Activated CD8-positive, alpha-beta memory T cell treated with anti-CD3 and anti-CD28 coated beads, Interleukin-2, amount 50 U/mL, for 1 hour (primary cell): Measurements from ENCODE around the gene EIF5A.

Source experiments
- DNase-seq: peaks from one replicate; pipeline ENCODE4 v3.0.0-alpha.2; 2020; ENCODE audit errors: extremely low read depth

The EIF5A gene

DNA sequence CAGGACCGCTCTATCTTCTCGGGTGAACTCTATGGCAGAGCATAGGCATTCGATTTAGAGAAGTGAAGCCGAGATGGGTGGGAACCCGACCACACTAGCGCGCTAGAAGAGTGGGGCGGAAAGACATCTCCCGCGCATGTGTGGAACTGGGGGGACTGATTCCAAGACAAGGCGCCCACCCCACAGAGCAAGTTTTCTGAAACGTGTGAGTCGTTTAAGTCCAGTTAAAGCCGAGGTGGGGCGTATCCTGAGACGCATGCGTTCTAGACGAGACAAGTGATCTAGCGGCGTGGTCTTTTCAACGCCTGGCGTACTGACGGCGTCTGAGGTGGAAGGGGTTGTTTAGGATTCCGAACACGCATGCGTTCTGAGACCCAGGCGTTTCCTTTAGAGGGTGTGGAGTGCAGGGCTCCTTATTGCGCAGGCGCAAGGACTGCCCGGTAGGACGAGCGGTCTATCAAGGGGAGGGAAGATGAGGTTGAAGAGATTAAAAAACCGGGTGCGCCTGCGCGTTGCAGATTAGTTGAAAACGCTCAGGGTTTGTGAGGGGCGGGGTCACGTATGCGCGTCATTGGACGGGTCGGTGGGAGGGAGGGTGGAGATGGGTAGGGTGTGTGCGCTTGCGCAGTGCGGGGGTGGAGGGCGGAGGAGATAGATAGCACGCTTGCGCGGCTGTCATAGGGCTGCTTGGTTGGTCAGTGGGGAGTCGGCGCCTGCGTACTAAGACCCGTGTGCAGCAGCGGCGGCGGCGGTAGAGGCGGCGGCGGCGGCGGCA, at the start of gene EIF5A:
TSS of gene EIF5A (plus strand) at position 718 of the 775 bp plus-strand sequence. CDS start 2,008 bp downstream, outside the sequence.
- DNase-seq, result peak; percentile 100

DNA sequence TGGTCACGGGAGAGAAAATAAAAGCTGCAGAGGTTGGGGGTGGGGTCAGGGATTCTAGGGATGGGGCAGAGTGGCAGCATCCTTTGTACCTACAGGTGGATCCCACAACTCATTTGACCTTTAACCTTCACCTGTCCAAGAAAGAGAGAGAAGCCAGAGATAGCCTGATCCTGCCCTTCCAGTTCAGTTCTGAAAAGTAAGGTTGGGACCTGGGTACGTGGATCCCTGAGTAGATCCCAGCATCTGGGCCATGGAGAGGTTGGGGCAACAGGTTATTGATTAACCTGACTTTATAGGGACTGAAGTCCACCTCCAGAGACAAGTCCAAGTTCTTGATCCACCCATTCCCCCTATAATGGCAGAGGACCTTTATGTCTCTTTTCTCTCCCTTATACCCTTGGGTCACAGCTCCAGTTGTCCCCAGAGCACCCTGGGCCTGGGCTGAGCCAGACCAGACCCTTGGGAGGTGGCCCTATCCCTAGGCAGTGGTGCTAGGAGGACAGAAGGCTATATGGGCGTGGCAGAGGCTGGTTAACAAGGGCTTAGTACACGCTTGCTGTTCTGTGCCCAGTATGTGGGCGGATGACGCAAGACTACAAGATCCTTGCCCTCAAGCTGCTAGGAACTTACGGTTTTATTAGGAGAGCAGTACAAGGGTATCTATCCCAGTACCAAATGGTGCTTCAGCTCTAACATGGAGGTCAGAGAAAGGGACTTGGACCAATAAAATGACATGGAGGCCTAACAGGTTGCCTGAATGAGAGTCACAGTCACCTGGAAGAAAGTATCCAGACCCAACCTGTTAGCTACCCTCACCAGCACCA, 48.5 kb upstream of the EIF5A start:
- no peak for DNase-seq

DNA sequence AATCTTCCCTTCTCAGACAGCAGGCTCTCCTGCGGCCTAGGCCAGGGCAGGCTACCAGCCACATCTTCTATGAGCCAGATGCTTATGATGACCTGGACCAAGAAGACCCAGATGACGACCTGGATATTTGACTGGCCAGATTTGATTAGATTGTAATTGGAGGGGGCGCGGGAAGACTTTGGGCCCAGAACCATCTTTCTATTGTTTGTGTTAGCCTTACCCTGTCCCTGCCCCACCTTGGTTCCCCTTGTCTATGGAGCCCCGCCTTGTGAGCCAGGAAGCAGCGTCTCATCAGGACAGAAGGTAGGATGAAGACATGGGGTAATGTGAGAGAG, 47.9 kb upstream of the EIF5A start:
- no peak for DNase-seq

DNA sequence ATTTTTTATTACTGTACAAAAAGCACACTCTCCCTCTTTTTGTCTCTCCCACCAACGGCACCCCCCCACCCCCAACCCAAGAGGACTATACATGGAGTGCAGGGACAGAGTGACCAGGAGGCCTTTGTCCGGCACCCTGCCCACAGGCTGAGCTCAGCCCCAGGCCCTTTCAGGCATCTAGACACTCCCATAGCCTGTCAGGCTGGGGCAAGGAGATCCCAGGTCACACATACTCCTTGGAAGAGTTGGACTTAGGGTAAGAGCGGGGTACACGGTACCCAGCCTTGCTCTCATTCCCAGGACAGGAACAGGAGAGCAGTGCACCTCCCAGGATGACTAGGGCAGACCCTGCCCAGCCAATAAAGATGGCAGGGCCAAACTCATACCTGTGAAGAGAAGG, 47.3 kb upstream of the EIF5A start:
- DNase-seq, result no peak

DNA sequence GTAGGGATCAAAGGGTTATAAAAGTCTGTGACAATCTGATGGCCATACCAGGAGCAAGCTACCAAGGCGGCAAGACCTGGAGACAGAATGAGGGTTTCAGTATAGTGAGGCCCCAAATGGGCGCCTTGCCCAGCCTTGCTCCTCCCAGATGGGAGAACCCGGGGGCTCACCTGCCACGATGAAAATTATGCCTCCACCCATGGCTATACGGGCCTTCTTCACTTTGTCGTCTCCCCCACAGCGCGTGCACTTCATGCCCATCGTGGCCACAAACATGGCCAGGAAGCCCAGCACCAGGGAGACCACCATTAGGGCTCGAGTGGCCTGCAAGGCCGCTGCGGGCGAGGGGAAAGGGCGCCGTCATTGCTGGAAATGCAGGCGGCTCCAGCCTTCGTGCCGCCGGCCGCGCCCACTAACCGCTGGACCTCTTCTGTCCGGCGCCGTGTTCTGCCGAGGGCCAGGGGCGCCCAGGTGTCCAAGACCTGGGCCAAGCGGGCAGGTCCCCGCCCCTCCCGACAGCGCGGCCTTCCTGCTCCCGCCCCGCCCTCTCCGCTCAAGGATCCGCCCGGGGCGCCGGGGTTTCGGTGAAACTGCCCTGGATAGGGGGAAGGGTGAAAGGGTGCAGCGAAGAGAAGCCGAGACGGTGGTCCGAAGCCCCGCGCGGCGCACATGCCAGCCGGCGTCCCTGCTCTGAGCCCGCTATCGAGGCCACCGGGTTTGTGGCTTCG, 46.6 kb upstream of the EIF5A start:
- no peak for DNase-seq

DNA sequence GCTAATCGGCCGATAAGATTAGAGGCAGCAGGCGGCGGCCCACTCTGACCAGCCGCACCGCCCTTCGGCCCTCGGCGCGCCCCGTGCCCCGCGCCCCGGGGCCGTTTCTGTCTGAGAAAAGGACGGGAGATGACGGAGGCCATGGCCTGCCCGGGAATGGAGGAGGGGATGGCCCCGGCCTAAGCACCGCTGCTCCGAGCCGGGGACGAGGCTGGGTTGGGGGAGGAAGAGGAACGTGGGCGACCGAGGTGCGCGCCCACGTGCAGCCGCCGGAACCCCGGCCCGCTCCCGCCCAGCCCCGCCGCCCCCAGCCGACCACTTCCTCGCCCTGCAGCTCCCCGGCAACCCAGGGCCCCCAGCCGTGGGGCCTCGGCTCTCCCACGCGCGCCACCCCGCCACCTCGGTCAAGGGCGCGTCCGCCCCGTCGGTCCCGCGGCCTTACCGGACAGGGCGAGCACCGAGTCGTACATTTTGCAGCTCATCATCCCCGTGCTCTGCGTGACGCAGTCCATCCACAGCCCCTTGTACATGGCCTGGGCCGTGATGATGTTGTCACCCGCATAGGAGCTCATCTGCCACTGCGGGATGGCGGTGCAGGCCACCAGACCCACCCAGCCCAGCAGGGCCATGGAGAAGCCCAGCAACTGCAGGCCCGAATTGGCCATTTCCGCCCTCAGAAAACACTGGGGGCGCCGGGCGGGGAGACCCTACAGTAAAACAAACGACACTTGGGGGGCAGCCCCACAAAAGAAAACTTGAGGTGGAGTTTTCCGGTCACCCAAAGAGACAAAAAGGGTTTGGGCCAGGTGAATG, 45.8 kb upstream of the EIF5A start:
- no peak for DNase-seq

DNA sequence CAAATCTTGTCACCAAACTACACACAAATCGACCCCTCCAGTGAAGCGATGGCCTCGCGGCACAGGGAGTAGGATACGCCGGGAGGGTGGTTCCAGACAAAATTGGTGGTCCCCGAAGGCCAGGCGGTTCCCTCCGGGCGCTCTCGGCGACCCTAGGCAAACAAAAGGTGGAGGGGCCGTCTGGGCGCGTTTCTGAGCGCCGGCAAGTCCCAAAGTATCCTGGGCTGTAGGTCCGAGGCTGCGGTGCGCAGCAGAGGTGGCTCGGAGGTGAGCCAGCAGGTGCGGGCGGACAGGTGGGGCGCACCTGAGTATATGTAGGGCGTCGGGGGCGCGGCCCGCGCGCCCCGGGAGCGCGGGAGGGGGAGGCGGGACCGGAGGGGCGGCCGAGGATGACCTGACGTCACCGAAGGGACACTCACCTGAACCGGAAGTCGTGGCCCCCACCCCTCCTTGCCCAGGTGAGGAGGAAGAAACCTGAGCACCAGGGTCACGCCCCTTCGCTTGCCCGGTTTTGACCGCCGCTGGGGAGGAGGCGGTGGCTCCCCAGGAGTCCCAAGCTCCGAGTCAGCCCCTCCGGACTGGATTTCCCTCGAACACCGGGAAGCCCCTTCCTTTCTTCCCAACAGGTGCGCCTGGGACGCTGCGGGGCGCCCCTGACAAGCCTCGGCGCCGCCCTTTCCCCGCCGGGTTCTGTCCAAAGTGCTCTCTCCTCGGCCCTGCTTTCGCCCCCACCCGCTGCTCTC, 45.1 kb upstream of the EIF5A start, which contains the start of gene CLDN7:
TSS of gene CLDN7 (minus strand) at position 287 of the 743 bp plus-strand sequence. CDS start 435 bp downstream, outside the sequence.
- DNase-seq, result no peak

DNA sequence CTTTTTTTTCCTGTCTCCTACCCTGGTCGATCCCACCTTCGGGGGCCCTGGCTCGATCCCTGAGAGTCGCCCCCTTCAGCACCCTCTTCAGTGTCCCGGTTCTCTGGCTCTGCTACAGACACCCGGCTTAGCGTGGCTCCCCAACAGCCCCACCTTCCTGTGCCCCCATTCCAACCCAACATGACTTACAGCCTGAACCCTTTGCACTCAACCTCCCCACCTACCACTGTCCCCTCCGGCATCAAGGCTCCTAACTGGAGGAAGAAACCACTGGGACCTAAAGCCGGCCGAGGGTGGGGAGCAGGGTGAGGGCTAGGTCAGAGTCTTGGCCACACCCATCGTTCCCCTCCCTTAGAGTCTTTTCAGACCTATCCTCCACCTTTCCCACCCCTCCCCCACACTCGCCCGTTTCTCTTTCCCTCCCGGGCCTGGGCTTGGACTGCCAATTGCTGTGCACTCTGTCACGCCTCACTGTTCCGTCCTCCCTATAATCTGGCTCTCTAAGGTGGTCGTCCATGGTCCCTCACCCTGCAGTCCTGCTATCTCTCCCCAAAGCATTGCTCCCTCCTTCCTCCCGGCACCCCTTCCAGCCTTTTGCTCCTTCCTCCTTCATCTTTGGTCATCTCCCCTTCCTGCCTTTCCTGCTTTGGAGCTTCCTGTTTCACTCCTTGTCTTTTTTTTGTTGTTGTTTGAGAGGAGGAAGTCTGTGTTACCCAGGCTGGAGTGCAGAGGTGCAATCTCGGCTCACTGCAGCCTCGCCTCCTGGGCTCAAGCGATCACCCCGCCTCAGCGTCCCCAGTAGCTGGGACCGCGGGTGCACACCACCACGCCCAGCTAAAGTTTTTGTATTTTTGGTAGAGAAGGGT, 44.3 kb upstream of the EIF5A start:
- no peak for DNase-seq

DNA sequence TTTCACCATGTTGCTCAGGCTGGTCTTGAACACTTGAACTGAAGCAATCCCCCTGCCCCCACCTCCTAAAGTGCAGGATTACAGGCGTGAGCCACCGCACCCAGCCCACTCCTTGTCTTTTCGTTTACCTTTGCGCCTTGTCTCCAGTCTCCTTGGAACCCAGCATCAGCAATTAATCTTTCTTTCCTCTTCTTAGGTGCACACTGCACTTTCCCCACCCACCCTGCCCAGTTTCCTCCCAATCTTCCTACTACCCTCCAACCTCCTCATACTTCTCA, 43.7 kb upstream of the EIF5A start:
- DNase-seq, result no peak

DNA sequence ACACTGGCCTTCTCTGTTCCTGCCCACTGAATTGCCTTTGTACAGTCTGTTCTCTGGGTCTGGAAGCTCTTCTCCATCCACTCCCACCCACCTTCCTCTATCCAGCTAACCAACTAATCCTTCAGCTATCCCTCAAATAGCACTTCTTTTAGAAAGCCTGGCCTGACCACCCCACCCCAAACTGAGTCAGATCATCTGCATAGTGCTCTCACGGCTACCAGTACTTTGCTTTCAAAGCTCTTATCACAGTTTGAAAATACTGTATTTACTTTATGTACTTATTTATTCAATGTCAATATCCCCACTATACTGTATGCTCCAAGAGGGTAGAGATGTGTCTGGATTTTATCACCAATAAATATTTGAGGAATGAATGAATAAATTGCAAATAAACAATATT, 40.6 kb upstream of the EIF5A start:
- no peak for DNase-seq

DNA sequence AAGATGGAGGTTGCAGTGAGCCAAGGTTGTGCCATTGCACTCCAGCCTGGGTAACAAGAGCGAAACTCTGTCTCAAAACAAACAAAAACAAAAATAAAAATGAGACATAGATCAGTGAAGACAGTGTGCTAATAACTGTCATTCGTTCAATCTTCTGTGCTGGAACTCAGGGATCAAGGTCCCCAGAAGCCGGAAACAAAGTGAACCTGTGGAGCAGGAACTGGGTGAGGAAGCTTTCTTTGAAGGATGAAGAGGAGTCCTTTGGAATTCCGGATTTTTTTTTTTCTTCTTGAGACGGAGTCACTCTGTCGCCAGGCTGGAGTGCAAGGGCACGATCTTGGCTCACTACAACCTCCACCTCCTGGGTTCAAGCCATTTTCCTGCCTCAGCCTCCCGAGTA, 28.0 kb upstream of the EIF5A start:
- DNase-seq, result no peak

DNA sequence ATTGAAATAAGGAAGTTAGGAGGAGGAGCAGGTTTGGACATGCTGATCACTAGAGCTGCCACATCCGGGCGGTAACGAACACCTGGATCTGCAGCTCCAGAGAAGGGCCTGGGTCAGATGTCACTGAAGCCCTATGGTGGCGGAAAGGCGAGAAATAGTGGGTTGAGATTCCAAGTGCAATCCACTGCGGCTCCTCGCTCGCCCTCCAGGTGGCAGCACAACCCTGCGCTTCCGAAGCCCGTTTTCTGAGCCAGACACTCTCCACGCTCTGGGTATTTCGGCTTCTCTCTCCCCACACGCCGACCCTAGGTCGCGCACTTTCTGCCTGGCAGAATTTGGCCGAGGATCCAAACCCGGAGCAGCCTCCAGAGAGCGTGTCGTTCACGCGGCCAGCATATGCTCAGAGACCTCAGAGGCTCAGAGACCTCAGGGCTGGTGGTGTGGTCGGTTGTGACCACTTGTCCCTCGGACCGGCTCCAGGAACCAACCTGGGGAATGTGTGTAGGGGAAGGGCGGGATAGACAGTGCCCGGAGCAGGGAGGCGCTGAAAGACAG, 26.8 kb upstream of the EIF5A start:
- DNase-seq, result peak; percentile 58

DNA sequence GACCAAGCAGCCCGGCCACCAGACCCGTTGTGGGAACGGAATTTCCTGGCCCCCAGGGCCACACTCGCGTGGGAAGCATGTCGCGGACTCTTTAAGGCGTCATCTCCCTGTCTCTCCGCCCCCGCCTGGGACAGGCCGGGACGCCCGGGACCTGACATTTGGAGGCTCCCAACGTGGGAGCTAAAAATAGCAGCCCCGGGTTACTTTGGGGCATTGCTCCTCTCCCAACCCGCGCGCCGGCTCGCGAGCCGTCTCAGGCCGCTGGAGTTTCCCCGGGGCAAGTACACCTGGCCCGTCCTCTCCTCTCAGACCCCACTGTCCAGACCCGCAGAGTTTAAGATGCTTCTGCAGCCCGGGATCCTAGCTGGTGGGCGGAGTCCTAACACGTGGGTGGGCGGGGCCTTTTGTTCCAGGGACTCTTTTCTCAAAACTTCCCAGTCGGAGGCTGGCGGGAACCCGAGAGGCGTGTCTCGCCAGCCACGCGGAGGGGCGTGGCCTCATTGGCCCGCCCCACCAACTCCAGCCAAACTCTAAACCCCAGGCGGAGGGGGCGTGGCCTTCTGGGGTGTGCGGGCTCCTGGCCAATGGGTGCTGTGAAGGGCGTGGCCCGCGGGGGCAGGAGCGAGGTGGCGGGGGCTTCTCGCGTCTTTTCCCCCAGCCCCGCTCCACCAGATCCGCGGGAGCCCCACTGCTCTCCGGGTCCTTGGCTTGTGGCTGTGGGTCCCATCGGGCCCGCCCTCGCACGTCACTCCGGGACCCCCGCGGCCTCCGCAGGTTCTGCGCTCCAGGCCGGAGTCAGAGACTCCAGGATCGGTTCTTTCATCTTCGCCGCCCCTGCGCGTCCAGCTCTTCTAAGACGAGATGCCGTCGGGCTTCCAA, 26.1 kb upstream of the EIF5A start, which contains the start of gene SLC2A4:
TSS of gene SLC2A4 (plus strand) at position 645 of the 879 bp plus-strand sequence. CDS start at position 862, 217 bp downstream.
- DNase-seq, result peak; percentile 51

DNA sequence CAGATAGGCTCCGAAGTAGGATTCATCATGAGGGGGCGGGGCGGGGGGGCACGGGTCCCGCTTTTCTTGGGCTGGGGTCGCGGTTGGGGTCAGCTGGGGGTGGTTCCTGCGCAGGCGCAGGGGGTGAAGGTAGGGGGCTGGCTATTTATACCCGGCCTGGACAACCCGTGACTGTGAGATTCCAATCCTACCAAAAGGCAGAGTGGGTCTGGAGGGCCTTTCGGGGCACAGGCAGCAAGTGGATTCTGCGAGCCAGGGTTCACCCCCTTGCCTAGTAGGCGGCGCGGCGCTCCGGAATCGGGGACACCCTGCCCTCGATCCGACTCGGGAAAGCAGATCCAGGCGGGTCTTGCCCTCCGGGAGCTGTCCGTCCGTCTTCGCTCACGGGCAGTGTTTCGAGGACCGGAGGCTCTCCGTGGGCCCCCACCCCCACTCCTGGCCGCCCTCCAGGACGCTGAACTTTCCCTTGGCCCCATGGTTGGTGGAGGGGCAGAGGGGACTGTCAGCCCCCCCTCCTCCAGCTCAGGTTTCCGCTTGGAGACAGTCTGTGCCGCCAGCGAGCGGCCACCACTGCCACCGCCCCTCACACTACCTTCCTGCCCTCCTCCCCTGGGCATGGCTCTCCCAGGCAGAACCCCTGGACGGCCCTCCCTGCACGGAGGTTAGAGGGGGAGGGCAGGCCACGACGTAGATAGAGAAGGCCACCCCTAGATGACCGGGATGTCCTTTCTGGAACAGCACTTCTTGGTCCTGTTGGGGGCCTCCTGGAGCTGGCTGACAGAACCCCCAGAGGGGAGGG, 25.3 kb upstream of the EIF5A start:
- DNase-seq, result no peak

DNA sequence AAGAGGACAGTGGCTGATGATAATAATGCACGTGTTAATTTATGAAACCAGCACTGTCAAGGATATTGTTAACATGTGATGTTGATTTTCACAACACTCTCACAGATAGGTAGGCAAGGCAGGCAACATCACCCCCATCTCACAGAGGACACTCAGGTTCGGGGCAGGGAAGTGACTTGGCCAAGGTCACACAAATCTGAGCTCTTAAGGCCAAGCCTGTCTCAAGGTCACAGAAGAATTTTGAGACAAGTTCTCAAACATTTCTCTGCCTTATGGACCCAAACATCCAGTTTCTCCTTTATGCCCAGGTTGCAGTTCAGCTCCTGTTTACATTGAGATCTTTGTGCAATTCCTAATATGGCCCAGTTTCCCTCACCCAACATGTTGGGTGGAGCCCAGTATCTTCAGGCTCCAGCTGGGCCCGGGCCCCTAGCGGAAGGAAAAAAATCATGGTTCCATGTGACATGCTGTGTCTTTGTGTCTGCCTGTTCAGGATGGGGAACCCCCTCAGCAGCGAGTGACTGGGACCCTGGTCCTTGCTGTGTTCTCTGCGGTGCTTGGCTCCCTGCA, 24.6 kb upstream of the EIF5A start:
- DNase-seq, result no peak

DNA sequence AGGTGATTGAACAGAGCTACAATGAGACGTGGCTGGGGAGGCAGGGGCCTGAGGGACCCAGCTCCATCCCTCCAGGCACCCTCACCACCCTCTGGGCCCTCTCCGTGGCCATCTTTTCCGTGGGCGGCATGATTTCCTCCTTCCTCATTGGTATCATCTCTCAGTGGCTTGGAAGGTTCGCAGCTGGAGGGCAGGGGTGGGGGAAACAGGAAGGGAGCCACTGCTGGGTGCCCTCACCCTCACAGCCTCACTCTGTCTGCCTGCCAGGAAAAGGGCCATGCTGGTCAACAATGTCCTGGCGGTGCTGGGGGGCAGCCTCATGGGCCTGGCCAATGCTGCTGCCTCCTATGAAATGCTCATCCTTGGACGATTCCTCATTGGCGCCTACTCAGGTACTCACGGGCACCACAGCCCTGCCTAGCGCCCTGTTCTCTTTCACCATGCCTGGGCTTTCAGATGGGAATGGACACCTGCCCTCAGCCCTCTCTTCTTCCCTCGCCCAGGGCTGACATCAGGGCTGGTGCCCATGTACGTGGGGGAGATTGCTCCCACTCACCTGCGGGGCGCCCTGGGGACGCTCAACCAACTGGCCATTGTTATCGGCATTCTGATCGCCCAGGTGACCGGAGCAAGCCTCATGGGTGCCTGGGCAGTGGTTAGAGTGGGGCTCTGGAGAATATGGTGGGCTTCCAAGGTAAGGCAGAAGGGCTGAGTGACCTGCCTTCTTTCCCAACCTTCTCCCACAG, 23.8 kb upstream of the EIF5A start:
- no peak for DNase-seq

DNA sequence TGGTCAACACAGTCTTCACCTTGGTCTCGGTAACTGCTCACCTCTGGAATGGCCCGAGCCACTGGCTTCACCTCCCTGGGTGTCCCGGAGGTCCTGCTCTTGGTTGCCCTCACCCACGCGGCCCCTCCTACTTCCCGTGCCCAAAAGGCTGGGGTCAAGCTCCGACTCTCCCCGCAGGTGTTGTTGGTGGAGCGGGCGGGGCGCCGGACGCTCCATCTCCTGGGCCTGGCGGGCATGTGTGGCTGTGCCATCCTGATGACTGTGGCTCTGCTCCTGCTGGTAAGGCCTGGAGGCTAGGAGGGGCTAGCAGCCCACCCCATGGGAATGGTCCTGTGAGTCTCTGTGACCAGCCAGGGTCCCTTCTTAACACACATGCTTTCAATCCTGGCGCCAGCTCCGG, 22.5 kb upstream of the EIF5A start:
- DNase-seq, result no peak
